CD4-positive, alpha-beta memory T cell (primary cell): ENCODE results near the gene CD8B2. TPM values are rescaled to one million over a fixed set of nuclear protein-coding genes. Genes with fewer than 3 reads are reported as not detected.
"Not testable (repeated sequence)": the region's sequence is repeated elsewhere in the genome, so short reads cannot be mapped to it uniquely, and the experiment has no call there.

ENCODE experiments used
- CTCF ChIA-PET: fragments of 350-600 bp; sonication (Branson Sonifier 250); formaldehyde crosslinking; loops from one replicate; lab custom pipeline; 2021; ENCODE audit warnings: inconsistent platforms; ENCODE audit not compliant: partially characterized antibody; lab: Charles Lee
- POLR2A ChIA-PET: fragments of 350-600 bp; sonication (Branson Sonifier 250); formaldehyde crosslinking; loops from one replicate; lab custom pipeline; 2021; ENCODE audit not compliant: partially characterized antibody; lab: Charles Lee
- DNase-seq, 5 donors: peaks; one replicate each; pipeline versions ENCODE4 v3.0.0 to v3.0.0-alpha.2; 2020 to 2022; ENCODE audit warnings: mixed read lengths in 1 of 5
- H3K27ac ChIP-seq: one replicate; pipeline ENCODE4 v1.7.0; 2013; ENCODE audit warnings: low read depth, low read length
- H3K27me3 ChIP-seq: 2 replicates; pipeline ENCODE4 v1.7.0; 2013; ENCODE audit warnings: mild to moderate bottlenecking, low read length, moderate library complexity; ENCODE audit not compliant: insufficient read depth
- H3K36me3 ChIP-seq: 2 replicates; pipeline ENCODE4 v1.7.0; 2013; ENCODE audit warnings: mild to moderate bottlenecking, low read length, moderate library complexity; ENCODE audit not compliant: insufficient read depth
- H3K4me1 ChIP-seq: 2 replicates; pipeline ENCODE4 v1.7.0; 2013; ENCODE audit warnings: mild to moderate bottlenecking, low read length, moderate library complexity; ENCODE audit not compliant: insufficient read depth
- H3K4me3 ChIP-seq, 2 donors: one replicate each; pipeline ENCODE4 v1.7.0; 2013; ENCODE audit warnings: low read length in 2 of 2, mild to moderate bottlenecking in 1 of 2
- H3K9me3 ChIP-seq, 2 donors: one replicate each; pipeline ENCODE4 v1.7.0; 2013; ENCODE audit warnings: low read length in 2 of 2, control low read depth in 1 of 2; ENCODE audit not compliant: control insufficient read depth in 1 of 2
- H3K27ac Mint-ChIP-seq, 7 donors: one replicate each; pipeline ENCODE4 v1.8.0; 2020 to 2021; ENCODE audit warnings: mixed read lengths in 7 of 7, mild to moderate bottlenecking in 6 of 7, inconsistent platforms in 3 of 7, moderate library complexity in 3 of 7
- H3K27me3 Mint-ChIP-seq, 2 donors: one replicate each; pipeline ENCODE4 v1.8.0; 2020 to 2021; ENCODE audit warnings: mixed read lengths in 2 of 2
- H3K36me3 Mint-ChIP-seq, 2 donors: one replicate each; pipeline ENCODE4 v1.8.0; 2020 to 2021; ENCODE audit warnings: mixed read lengths in 2 of 2, inconsistent platforms in 1 of 2, mild to moderate bottlenecking in 1 of 2
- H3K4me1 Mint-ChIP-seq, 4 donors: one replicate each; pipeline ENCODE4 v1.8.0; 2020 to 2021; ENCODE audit warnings: mixed read lengths in 4 of 4, mild to moderate bottlenecking in 1 of 4
- H3K4me3 Mint-ChIP-seq, 8 donors: one replicate each; pipeline ENCODE4 v1.8.0; 2020 to 2021; ENCODE audit warnings: mixed read lengths in 8 of 8, mild to moderate bottlenecking in 7 of 8, moderate library complexity in 6 of 8, inconsistent platforms in 3 of 8
- H3K9me3 Mint-ChIP-seq, 8 donors: one replicate each; pipeline ENCODE4 v1.8.0; 2020 to 2021; ENCODE audit warnings: mixed read lengths in 8 of 8, mild to moderate bottlenecking in 5 of 8, inconsistent platforms in 3 of 8, moderate library complexity in 1 of 8
- intact Hi-C: fragments of 100-400 bp; cut with micrococcal nuclease; formaldehyde crosslinking; loops from one replicate; pipeline ENCODE4 v1.15.1; 2023
- polyA plus RNA-seq, 2 donors: library from polyadenylated mRNA; unstranded; fragments of 300-500 nt; fragmentation: Illumina TruSeq; gene quantifications; one replicate each; pipeline ENCODE4 v1.2.3, GENCODE V29; 2021
- total RNA-seq, 2 experiments: library from RNA; stranded (reverse); gene quantifications; one replicate each; pipeline ENCODE4 v1.2.3, GENCODE V29; 2021

Gene CD8B2
- total and polyA plus RNA-seq, 4 experiments from 2014 or later = not detected

DNA sequence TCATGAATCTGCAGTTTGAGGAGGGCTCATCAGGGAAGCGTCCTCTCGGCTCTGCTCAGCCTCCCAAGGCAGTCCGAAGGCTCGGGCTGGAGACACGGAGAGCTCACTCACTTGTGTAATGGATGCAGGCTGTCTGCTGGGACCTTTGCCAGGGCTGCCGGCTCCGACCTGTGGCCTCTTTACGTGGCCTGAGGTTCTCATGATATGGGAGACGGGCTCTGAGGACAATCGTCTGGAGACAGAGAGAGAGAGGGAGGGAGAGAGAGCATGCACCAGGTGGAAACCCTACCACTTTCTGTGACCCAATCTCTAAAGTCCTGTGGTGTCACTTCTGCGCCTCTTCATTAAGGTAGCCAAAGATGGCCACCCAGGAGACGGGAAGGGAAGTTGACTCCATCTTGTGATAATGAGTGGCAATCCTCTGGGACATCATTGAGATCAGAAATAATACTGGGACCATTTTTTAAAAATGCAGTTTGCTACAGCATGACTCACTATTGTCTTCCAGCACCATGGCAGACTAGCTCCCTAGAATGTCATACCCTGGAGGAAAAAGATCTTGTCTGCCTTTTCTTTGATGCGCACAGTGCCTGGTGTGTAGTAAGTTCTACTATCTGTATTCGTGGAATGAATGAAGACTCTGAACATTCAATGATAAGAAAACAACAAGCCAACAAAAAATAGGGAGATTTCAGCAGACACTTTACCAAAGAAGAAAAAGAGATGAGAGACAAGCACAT, 60.2 kb downstream of the CD8B2 start:
- ChIA-PET POLR2A (no interaction called here), CTCF (interaction anchor here (0.9 to 1.9 kb wide), 4 partner anchors 10 to 31 kb away, joined by 3 to 5 read pairs (median 4); no protein-coding TSS in a partner anchor)
- Mint-ChIP-seq H3K9me3 (no peaks in the 10 kb centered on the region), H3K27me3 (peaks cover 16 to 30% of the 10 kb centered on the region in 2 donors), H3K4me3 (no peak overlapping the region), H3K27ac (no peak overlapping the region), H3K36me3 (no peaks in the 10 kb centered on the region), H3K4me1 (peaks cover 0 to 4% (median 3%) of the 10 kb centered on the region in 4 donors)
- intact Hi-C loops = no loop called here
- no peak overlapping the region for H3K4me3 ChIP-seq
- no peak for DNase-seq
- H3K27ac ChIP-seq = no peak overlapping the region
- H3K4me1 ChIP-seq = peaks cover 5% of the 10 kb centered on the region
- peaks cover 8% of the 10 kb centered on the region for H3K27me3 ChIP-seq
- no peaks in the 10 kb centered on the region for H3K9me3 ChIP-seq
- H3K36me3 ChIP-seq = no peaks in the 10 kb centered on the region

DNA sequence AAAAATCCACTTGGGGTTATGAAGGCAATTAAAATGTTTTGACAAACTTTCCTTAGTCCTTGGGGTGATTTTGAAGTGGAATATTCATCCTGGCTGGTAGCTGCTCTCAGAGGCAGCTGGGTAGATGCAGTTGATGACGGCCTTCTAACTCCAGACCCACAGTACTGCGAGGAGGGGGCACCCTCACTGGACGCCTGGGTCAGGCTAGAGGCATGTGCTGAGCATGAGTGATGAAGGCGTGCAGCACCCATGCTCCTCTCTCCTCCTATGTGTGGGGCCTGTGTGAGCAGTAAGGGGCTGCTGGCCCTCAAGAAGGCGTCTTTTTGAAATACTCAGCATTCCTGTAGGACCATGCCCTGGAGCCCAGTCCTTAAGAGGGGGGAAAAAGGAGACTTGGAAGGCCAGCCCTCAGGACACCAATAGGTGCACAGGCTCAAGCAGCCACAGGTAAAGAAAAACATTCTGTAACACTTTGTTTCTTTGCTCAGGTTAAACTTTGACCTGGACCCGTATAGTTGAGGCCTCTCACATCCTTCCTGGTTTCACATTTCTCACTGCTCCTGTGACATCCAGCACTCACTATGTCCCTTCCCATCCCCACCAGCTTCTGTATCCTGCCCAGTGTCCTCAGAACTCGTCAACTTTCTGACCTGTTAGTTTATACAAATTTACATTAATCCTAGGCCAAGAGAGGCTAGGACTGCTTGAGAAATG, 64.4 kb downstream of the CD8B2 start:
- no peaks in the 10 kb centered on the region for H3K9me3 ChIP-seq
- no peaks in the 10 kb centered on the region for H3K4me1 Mint-ChIP-seq
- ChIA-PET CTCF (interaction anchor here (2.3 kb wide), 1 partner anchor 9 kb away, joined by 13 read pairs; no protein-coding TSS in a partner anchor), POLR2A (no interaction called here)
- H3K4me1 ChIP-seq = no peaks in the 10 kb centered on the region
- H3K9me3 Mint-ChIP-seq = peaks cover 0 to 3% (median 0%) of the 10 kb centered on the region in 8 donors
- peaks cover 7 to 16% of the 10 kb centered on the region in 2 donors for H3K27me3 Mint-ChIP-seq
- H3K36me3 ChIP-seq = no peaks in the 10 kb centered on the region
- intact Hi-C loops = loop anchor here (1.0 kb wide), 1 partner anchor 27 kb away; no protein-coding TSS in a partner anchor
- H3K27me3 ChIP-seq = no peaks in the 10 kb centered on the region
- no peak overlapping the region for H3K27ac ChIP-seq
- no peak for DNase-seq
- H3K27ac Mint-ChIP-seq = no peak overlapping the region
- no peaks in the 10 kb centered on the region for H3K36me3 Mint-ChIP-seq
- H3K4me3 Mint-ChIP-seq = no peak overlapping the region
- H3K4me3 ChIP-seq = no peak overlapping the region

DNA sequence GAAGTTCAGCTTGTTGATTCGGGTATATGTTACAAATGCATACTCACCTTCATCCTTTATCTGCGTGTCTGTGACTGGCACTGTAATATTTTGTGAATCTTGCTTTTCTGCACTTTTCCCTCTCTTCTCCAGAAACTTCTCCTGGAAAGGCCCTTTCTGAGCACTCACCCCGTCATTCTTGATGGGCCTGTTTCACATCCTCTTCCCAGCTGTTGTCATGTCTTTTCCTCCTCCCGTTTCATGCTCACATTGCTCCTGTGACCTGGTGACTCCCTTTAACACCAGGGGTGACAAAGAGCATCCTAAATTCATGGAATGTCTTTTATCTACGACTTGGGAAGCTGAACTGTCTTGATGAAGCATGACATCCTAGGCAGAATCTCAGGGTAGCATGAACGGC, 65.8 kb downstream of the CD8B2 start:
- Mint-ChIP-seq H3K36me3 (no peaks in the 10 kb centered on the region), H3K4me1 (no peaks in the 10 kb centered on the region), H3K27me3 (peaks cover 3 to 11% of the 10 kb centered on the region in 2 donors), H3K27ac (no peak overlapping the region), H3K9me3 (peaks cover 0 to 3% (median 0%) of the 10 kb centered on the region in 8 donors), H3K4me3 (no peak overlapping the region)
- H3K27me3 ChIP-seq = no peaks in the 10 kb centered on the region
- H3K4me3 ChIP-seq = no peak overlapping the region
- intact Hi-C loops = loop anchor here (1.0 kb wide), 1 partner anchor 29 kb away; no protein-coding TSS in a partner anchor
- no peaks in the 10 kb centered on the region for H3K36me3 ChIP-seq
- POLR2A ChIA-PET = no interaction called here
- no peak overlapping the region for H3K27ac ChIP-seq
- no peaks in the 10 kb centered on the region for H3K4me1 ChIP-seq
- CTCF ChIA-PET = interaction anchor here (1.2 to 2.3 kb wide), 2 partner anchors 10 to 29 kb away, joined by 4 to 13 read pairs; no protein-coding TSS in a partner anchor
- no peak for DNase-seq
- H3K9me3 ChIP-seq = no peaks in the 10 kb centered on the region

GRCh38 chr2:106553321-106553720, 66.2 kb downstream of the CD8B2 start:
- Histone ChIP-seq H3K4me1 (no peaks in the 10 kb centered on the region), H3K4me3 (no peak overlapping the region), H3K36me3 (no peaks in the 10 kb centered on the region), H3K9me3 (no peaks in the 10 kb centered on the region), H3K27me3 (no peaks in the 10 kb centered on the region), H3K27ac (no peak overlapping the region)
- Mint-ChIP-seq H3K4me3 (no peak overlapping the region), H3K4me1 (no peaks in the 10 kb centered on the region), H3K9me3 (peaks cover 0 to 3% (median 0%) of the 10 kb centered on the region in 8 donors), H3K36me3 (no peaks in the 10 kb centered on the region), H3K27me3 (peaks cover under 1 to 7% of the 10 kb centered on the region in 2 donors), H3K27ac (no peak overlapping the region)
- intact Hi-C loops = no loop called here
- CTCF ChIA-PET = interaction anchor here (0.9 to 2.3 kb wide), 3 partner anchors 11 to 1315 kb away, joined by 4 to 13 read pairs (median 4); no protein-coding TSS in a partner anchor
- DNase-seq = no peak
- POLR2A ChIA-PET = no interaction called here

DNA sequence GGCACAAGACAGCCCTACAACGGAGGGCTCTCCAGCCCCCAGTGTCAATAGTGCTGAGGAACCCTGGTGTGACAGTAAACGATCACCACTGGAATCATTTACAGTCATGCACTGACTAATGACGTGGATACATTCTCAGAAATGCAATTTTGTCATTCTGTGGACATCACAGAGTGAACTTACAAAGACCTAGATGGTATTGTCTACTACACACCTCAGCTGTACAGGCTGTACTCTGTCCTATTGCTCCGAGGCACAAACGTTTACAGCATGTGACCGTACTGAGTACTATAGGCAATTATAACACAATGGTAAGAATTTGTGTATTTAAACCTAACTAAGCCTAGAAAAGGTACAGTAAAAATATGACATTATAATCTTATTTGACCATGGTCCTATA, 67.2 kb downstream of the CD8B2 start:
- Mint-ChIP-seq H3K4me1 (no peaks in the 10 kb centered on the region), H3K27me3 (peaks cover 0 to 6% of the 10 kb centered on the region in 2 donors), H3K27ac (no peak overlapping the region), H3K36me3 (no peaks in the 10 kb centered on the region), H3K9me3 (peaks cover 0 to 3% (median 0%) of the 10 kb centered on the region in 8 donors), H3K4me3 (no peak overlapping the region)
- DNase-seq = no peak
- no peak overlapping the region for H3K27ac ChIP-seq
- ChIA-PET CTCF (interaction anchor here (0.9 kb wide), 1 partner anchor 1317 kb away, joined by 4 read pairs; no protein-coding TSS in a partner anchor), POLR2A (no interaction called here)
- H3K36me3 ChIP-seq = no peaks in the 10 kb centered on the region
- no peak overlapping the region for H3K4me3 ChIP-seq
- H3K9me3 ChIP-seq = no peaks in the 10 kb centered on the region
- no peaks in the 10 kb centered on the region for H3K27me3 ChIP-seq
- intact Hi-C loops = no loop called here
- H3K4me1 ChIP-seq = no peaks in the 10 kb centered on the region

GRCh38 chr2:106555053-106555452, 67.9 kb downstream of the CD8B2 start:
- no peak overlapping the region for H3K27ac ChIP-seq
- H3K9me3 ChIP-seq = no peaks in the 10 kb centered on the region
- no peak overlapping the region for H3K4me3 ChIP-seq
- ChIA-PET CTCF (no interaction called here), POLR2A (no interaction called here)
- Mint-ChIP-seq H3K4me3 (no peak overlapping the region), H3K27ac (no peak overlapping the region), H3K27me3 (peaks cover 0 to 6% of the 10 kb centered on the region in 2 donors), H3K36me3 (no peaks in the 10 kb centered on the region), H3K4me1 (no peaks in the 10 kb centered on the region), H3K9me3 (peaks cover 0 to 3% (median 0%) of the 10 kb centered on the region in 8 donors)
- intact Hi-C loops = no loop called here
- H3K4me1 ChIP-seq = no peaks in the 10 kb centered on the region
- no peaks in the 10 kb centered on the region for H3K36me3 ChIP-seq
- DNase-seq = no peak
- no peaks in the 10 kb centered on the region for H3K27me3 ChIP-seq

DNA sequence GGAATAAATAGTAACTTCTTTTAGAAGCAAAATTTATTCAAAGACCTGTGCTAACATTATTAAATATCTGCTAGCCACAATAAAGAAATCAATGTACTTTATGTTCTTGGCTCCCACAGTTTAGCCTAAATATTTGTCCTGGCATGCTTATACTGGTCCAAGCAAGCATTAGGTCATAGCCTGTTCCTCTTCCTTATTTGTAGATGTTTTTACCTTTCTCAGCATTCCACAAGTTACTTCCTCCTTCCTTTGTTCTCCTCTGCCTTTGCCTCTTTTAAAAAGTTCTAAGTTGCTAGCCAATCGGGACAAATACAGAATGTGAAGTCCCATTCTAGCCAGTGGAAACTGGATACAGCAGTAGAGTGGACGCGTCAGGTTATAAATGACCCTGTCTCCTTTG, 72.6 kb downstream of the CD8B2 start:
- H3K4me1 Mint-ChIP-seq, CTCF ChIA-PET, POLR2A ChIA-PET, H3K4me3 Mint-ChIP-seq, H3K4me3 ChIP-seq, H3K27ac Mint-ChIP-seq, DNase-seq, H3K9me3 ChIP-seq, H3K9me3 Mint-ChIP-seq, H3K27me3 ChIP-seq, H3K36me3 ChIP-seq, H3K36me3 Mint-ChIP-seq, intact Hi-C loops, H3K27ac ChIP-seq, H3K4me1 ChIP-seq: not testable (repeated sequence)
- peaks cover 2 to 12% of the 10 kb centered on the region in 2 donors for H3K27me3 Mint-ChIP-seq
